H1 (cell line): Measurements from ENCODE around the gene IQCE. TPM values are rescaled to one million over a fixed set of nuclear protein-coding genes. Genes with fewer than 3 reads are reported as not detected.

ENCODE experiments used
- BRCA1 ChIP-seq: IDR thresholded peaks from 2 replicates; pipeline ENCODE4 v1.6.1; 2012; ENCODE audit warnings: low read depth, low read length, improper control_type of control experiment
- E2F6 ChIP-seq: IDR thresholded peaks from 2 replicates; pipeline ENCODE4 v1.6.1; 2012; ENCODE audit warnings: inconsistent platforms
- EGR1 ChIP-seq: IDR thresholded peaks from 2 replicates; pipeline ENCODE4 v1.6.1; 2011; ENCODE audit warnings: low read depth, low read length, borderline replicate concordance
- HDAC6 ChIP-seq: IDR thresholded peaks from one replicate; pipeline ENCODE4 v1.7.1; 2012; ENCODE audit warnings: low read depth, mild to moderate bottlenecking, inconsistent platforms, low read length, moderate library complexity
- JUND ChIP-seq: IDR thresholded peaks from 2 replicates; pipeline ENCODE4 v1.6.1; 2011; ENCODE audit warnings: mild to moderate bottlenecking, improper control_type of control experiment, low read length
- PHF8 ChIP-seq: fragments of 200-600 bp; sonication (generic); conservative IDR thresholded peaks from 2 replicates; pipeline ENCODE4 v1.7.1; 2012; ENCODE audit warnings: low read depth, mild to moderate bottlenecking, inconsistent platforms, low read length, moderate library complexity
- POLR2A ChIP-seq, 2 experiments: IDR thresholded peaks; 1 replicate in 1 of 2; 2 replicates in 1 of 2; pipeline ENCODE4 v1.6.1; 2011; ENCODE audit warnings: low read depth in 2 of 2, low read length in 2 of 2, mild to moderate bottlenecking in 2 of 2; ENCODE audit errors: control extremely low read depth in 1 of 2
- RBBP5 ChIP-seq: IDR thresholded peaks from 2 replicates; pipeline ENCODE4 v1.7.1; 2012; ENCODE audit warnings: low read depth, mild to moderate bottlenecking, inconsistent platforms, low read length, moderate library complexity, borderline replicate concordance
- SP1 ChIP-seq: IDR thresholded peaks from 2 replicates; pipeline ENCODE4 v1.6.1; 2011; ENCODE audit warnings: low read depth, low read length
- SP4 ChIP-seq: IDR thresholded peaks from 2 replicates; pipeline ENCODE4 v1.6.1; 2012; ENCODE audit warnings: low read length, inconsistent platforms
- TEAD4 ChIP-seq: IDR thresholded peaks from 2 replicates; pipeline ENCODE4 v1.6.1; 2012; ENCODE audit warnings: low read depth, low read length, inconsistent platforms, mixed read lengths
- polyA plus RNA-seq, 7 experiments: library from polyadenylated mRNA; depleted of rRNA in 3 of 7; stranded (reverse) in 5 of 7; unstranded in 2 of 7; fragments of >200 nt in 5 of 7; fragments of 200-250 nt in 2 of 7; gene quantifications; 1 replicate in 5 of 7; 2 replicates in 1 of 7; 4 replicates in 1 of 7; pipeline versions ENCODE4 v1.2.1 to v1.2.3, GENCODE V29; 2011 to 2013; ENCODE audit warnings: missing spikeins in 2 of 7, mixed read lengths in 2 of 7
- total RNA-seq: library from RNA; stranded (reverse); fragmentation: NEBNext Ultra II Directional; extraction: Animal tissue kit (Norgen Biotek cat#: 25700); gene quantifications from 2 replicates; pipeline ENCODE4 v1.2.1, GENCODE V29; 2021

Gene IQCE
- total and polyA plus RNA-seq, 2 of the 8 experiments (the other 6 are each of a cell fraction or from before 2014, with no cell fraction given), result 2.2 to 4.9 TPM

- TF ChIP-seq SP1 (no peak), EGR1 (no peak), TEAD4 (no peak), HDAC6 (no peak), POLR2A (IDR thresholded peaks at IDR 0.05; ENCODE audit: control extremely low read depth in 1 of 2, low read depth in 2 of 2, low read length in 2 of 2) (no peak; a peak in 1 of 3 replicates), JUND (no peak), RBBP5 (no peak), PHF8 (no peak), BRCA1 (no peak), E2F6 (no peak), SP4 (no peak)
Measured at GRCh38 chr7:2644562-2645273, 85.9 kb downstream of the IQCE start (continued).
